Peyer's patch (tissue), 4 donors: Measurements from ENCODE around the gene THADA. TPM values are rescaled to one million over a fixed set of nuclear protein-coding genes. Genes with fewer than 3 reads are reported as not detected.

Experiments used
- DNase-seq, 3 donors: peaks; one replicate each; pipeline ENCODE4 v3.0.0-alpha.2; 2017 to 2019
- H3K27ac ChIP-seq, 4 donors: fragments of 200-600 bp; sonication (generic); one replicate each; pipeline ENCODE4 v1.5.1; 2016 to 2019
- H3K27me3 ChIP-seq, 2 donors: fragments of 200-600 bp; sonication (generic); one replicate each; pipeline ENCODE4 v1.5.1; 2019
- H3K36me3 ChIP-seq, 3 donors: fragments of 200-600 bp; sonication (generic); one replicate each; pipeline ENCODE4 v1.5.1; 2016 to 2019
- H3K4me1 ChIP-seq, 4 donors: fragments of 200-600 bp; sonication (generic); one replicate each; pipeline ENCODE4 v1.5.1; 2016 to 2019
- H3K4me3 ChIP-seq, 4 donors: fragments of 200-600 bp; sonication (generic); 1 replicate in 3 of 4; 2 replicates in 1 of 4; pipeline ENCODE4 v1.5.1; 2016 to 2019; ENCODE audit warnings: mild to moderate bottlenecking in 1 of 4
- H3K9me3 ChIP-seq, 4 donors: fragments of 200-600 bp; sonication (generic); one replicate each; pipeline ENCODE4 v1.5.1; 2016 to 2019; ENCODE audit warnings: mild to moderate bottlenecking in 1 of 4
- CTCF ChIP-seq, 6 experiments: fragments of 450-650 bp in 4 of 6; fragments of 200-600 bp in 2 of 6; sonication (generic) in 1 of 6; IDR thresholded peaks; one replicate each; pipeline ENCODE4 v1.5.1; 2017 to 2019; ENCODE audit warnings: antibody characterized with exemption in 6 of 6, mild to moderate bottlenecking in 3 of 6, moderate library complexity in 1 of 6
- POLR2A ChIP-seq, 2 donors: fragments of 450-650 bp; IDR thresholded peaks; one replicate each; pipeline ENCODE4 v1.5.1; 2017; ENCODE audit warnings: antibody characterized with exemption in 2 of 2, mild to moderate bottlenecking in 2 of 2, moderate library complexity in 2 of 2
- total RNA-seq, 4 donors: library from RNA; depleted of rRNA; stranded (reverse); fragments of >200 nt; gene quantifications; one replicate each; pipeline ENCODE4 v1.1.0, GENCODE V29; 2016

Gene THADA
- total RNA-seq, 4 donors from 2014 or later: 19.3 to 76.7 (median 26.3) TPM

- Histone ChIP-seq H3K36me3 (no peaks in the 10 kb centered on the region), H3K27me3 (no peaks in the 10 kb centered on the region), H3K4me1 (no peaks in the 10 kb centered on the region), H3K9me3 (no peaks in the 10 kb centered on the region), H3K4me3 (no peak overlapping the region), H3K27ac (peak overlapping the region in 1 of 4 donors; percentile 67)
- no peak for TF ChIP-seq POLR2A (IDR thresholded peaks at IDR 0.05)
- no peak for TF ChIP-seq CTCF (IDR thresholded peaks at IDR 0.05)
- no peak for DNase-seq
These were observed 239.1 kb downstream of the THADA start for GRCh38 chr2:43356774-43357173.

GRCh38 chr2:43355399-43355798, 240.4 kb downstream of the THADA start:
- H3K4me3 ChIP-seq: no peak overlapping the region
- no peaks in the 10 kb centered on the region for H3K36me3 ChIP-seq
- peaks cover 0 to 2% (median 0%) of the 10 kb centered on the region in 4 donors for H3K4me1 ChIP-seq
- TF ChIP-seq CTCF (IDR thresholded peaks at IDR 0.05): no peak
- TF ChIP-seq POLR2A (IDR thresholded peaks at IDR 0.05): no peak
- DNase-seq: no peak
- no peaks in the 10 kb centered on the region for H3K27me3 ChIP-seq
- no peaks in the 10 kb centered on the region for H3K9me3 ChIP-seq
- no peak overlapping the region for H3K27ac ChIP-seq

- DNase-seq: no peak
- H3K36me3 ChIP-seq: no peaks in the 10 kb centered on the region
- no peak for TF ChIP-seq POLR2A (IDR thresholded peaks at IDR 0.05)
- TF ChIP-seq CTCF (IDR thresholded peaks at IDR 0.05): no peak
- no peak overlapping the region for H3K4me3 ChIP-seq
- H3K27me3 ChIP-seq: no peaks in the 10 kb centered on the region
- H3K4me1 ChIP-seq: peaks cover 0 to 20% (median 0%) of the 10 kb centered on the region in 4 donors
- H3K9me3 ChIP-seq: no peaks in the 10 kb centered on the region
- peak overlapping the region; percentile 37 to 76 (median 60) for H3K27ac ChIP-seq
These were observed 245.9 kb downstream of the THADA start for GRCh38 chr2:43349904-43350303.

- Histone ChIP-seq H3K27ac (peak overlapping the region; percentile 48 to 76 (median 60)), H3K9me3 (no peaks in the 10 kb centered on the region), H3K4me1 (peaks cover 0 to 27% (median 0%) of the 10 kb centered on the region in 4 donors), H3K27me3 (no peaks in the 10 kb centered on the region), H3K4me3 (no peak overlapping the region), H3K36me3 (no peaks in the 10 kb centered on the region)
- DNase-seq: no peak
- TF ChIP-seq POLR2A (IDR thresholded peaks at IDR 0.05): no peak
- no peak for TF ChIP-seq CTCF (IDR thresholded peaks at IDR 0.05)
These were observed 246.8 kb downstream of the THADA start for GRCh38 chr2:43348908-43349661.

- H3K9me3 ChIP-seq: no peaks in the 10 kb centered on the region
- H3K4me1 ChIP-seq: peaks cover 0 to 36% (median 3%) of the 10 kb centered on the region in 4 donors
- no peaks in the 10 kb centered on the region for H3K36me3 ChIP-seq
- no peak for DNase-seq
- no peak for TF ChIP-seq CTCF (IDR thresholded peaks at IDR 0.05)
- no peak for TF ChIP-seq POLR2A (IDR thresholded peaks at IDR 0.05)
- H3K4me3 ChIP-seq: no peak overlapping the region
- H3K27ac ChIP-seq: peak overlapping the region; percentile 11 to 76 (median 59)
- no peaks in the 10 kb centered on the region for H3K27me3 ChIP-seq
These were observed 248.1 kb downstream of the THADA start for GRCh38 chr2:43347746-43348145.
